IMR-90 (cell line): Measurements from ENCODE around the gene FBXL4. TPM values are rescaled to one million over a fixed set of nuclear protein-coding genes. Genes with fewer than 3 reads are reported as not detected.

Experiments used
- ATAC-seq: fragments of 200-7000 bp; cut with Tn5 transposase; 2 replicates; pipeline ENCODE4 v1.9.1; 2020; ENCODE audit warnings: low read depth, mild to moderate bottlenecking, moderate library complexity
- BruUV-seq: library from RNA; stranded (reverse); fragments of 400-500 nt; replicated peaks from 2 replicates; lab custom pipeline; 2021; lab: Mats Ljungman, UMichigan
- CTCF ChIA-PET: fragments of 300-600 bp; formaldehyde crosslinking; extraction: SDS; loops from one replicate; lab custom pipeline; 2021; ENCODE audit warnings: antibody characterized with exemption; lab: Yijun Ruan, JAX
- POLR2A ChIA-PET: fragments of 300-600 bp; sonication (Branson Sonifier 250); formaldehyde crosslinking; loops from one replicate; lab custom pipeline; 2022; ENCODE audit warnings: antibody characterized with exemption; ENCODE audit not compliant: unreplicated experiment; lab: Charles Lee
- DNase-seq: peaks from one replicate; pipeline ENCODE4 v3.0.0; 2013
- H2AFZ ChIP-seq: replicated peaks from 2 replicates; pipeline ENCODE3; 2013; ENCODE audit warnings: low read length, mild to moderate bottlenecking; ENCODE audit not compliant: poor library complexity
- H2AK5ac ChIP-seq: 2 replicates; pipeline ENCODE4 v1.6.1; 2013; ENCODE audit warnings: low read depth, low read length, inconsistent platforms
- H2AK9ac ChIP-seq: replicated peaks from 2 replicates; pipeline ENCODE3; 2013; ENCODE audit warnings: mild to moderate bottlenecking, low read depth, low read length, moderate library complexity; ENCODE audit not compliant: poor library complexity
- H2BK120ac ChIP-seq: 2 replicates; pipeline ENCODE4 v1.6.1; 2013; ENCODE audit warnings: low read depth, low read length, inconsistent platforms
- H2BK15ac ChIP-seq: 3 replicates; pipeline ENCODE4 v1.6.1; 2013; ENCODE audit warnings: low read depth, low read length, inconsistent platforms
- H2BK20ac ChIP-seq: 2 replicates; pipeline ENCODE4 v1.6.1; 2013; ENCODE audit warnings: low read depth, mild to moderate bottlenecking, inconsistent platforms, low read length, moderate library complexity
- H2BK5ac ChIP-seq: 2 replicates; pipeline ENCODE4 v1.6.1; 2013; ENCODE audit warnings: mild to moderate bottlenecking, low read depth, low read length, inconsistent platforms; ENCODE audit not compliant: poor library complexity, severe bottlenecking
- H3K14ac ChIP-seq: replicated peaks from 2 replicates; pipeline ENCODE4 v1.6.1; 2013; ENCODE audit warnings: low read depth, low read length, inconsistent platforms
- H3K18ac ChIP-seq: 2 replicates; pipeline ENCODE4 v1.6.1; 2013; ENCODE audit warnings: low read depth, low read length, control low read depth
- H3K23ac ChIP-seq: 2 replicates; pipeline ENCODE4 v1.6.1; 2013; ENCODE audit warnings: low read depth, low read length, inconsistent platforms
- H3K27ac ChIP-seq: 2 replicates; pipeline ENCODE4 v1.5.1; 2013; ENCODE audit warnings: mild to moderate bottlenecking, control low read depth, low read length; ENCODE audit not compliant: insufficient read depth
- H3K27me3 ChIP-seq: 2 replicates; pipeline ENCODE4 v1.6.1; 2013; ENCODE audit warnings: low read length; ENCODE audit not compliant: control insufficient read depth, insufficient read depth
- H3K36me3 ChIP-seq: 2 replicates; pipeline ENCODE4 v1.6.1; 2013; ENCODE audit warnings: low read length, mixed read lengths; ENCODE audit not compliant: control insufficient read depth, insufficient read depth
- H3K4ac ChIP-seq: 2 replicates; pipeline ENCODE4 v1.6.1; 2013; ENCODE audit warnings: low read depth, low read length, inconsistent platforms
- H3K4me1 ChIP-seq: 2 replicates; pipeline ENCODE4 v1.6.1; 2013; ENCODE audit warnings: low read length, mixed read lengths; ENCODE audit not compliant: control insufficient read depth, insufficient read depth
- H3K4me2 ChIP-seq: 2 replicates; pipeline ENCODE4 v1.6.1; 2013; ENCODE audit warnings: low read depth, mild to moderate bottlenecking, control low read depth, low read length, moderate library complexity
- H3K4me3 ChIP-seq: 2 replicates; pipeline ENCODE4 v1.5.1; 2013; ENCODE audit warnings: low read depth, mild to moderate bottlenecking, control low read depth, low read length, moderate library complexity; ENCODE audit not compliant: insufficient read depth
- H3K56ac ChIP-seq: 2 replicates; pipeline ENCODE4 v1.6.1; 2013; ENCODE audit warnings: low read length, inconsistent platforms; ENCODE audit not compliant: insufficient read depth; ENCODE audit errors: extremely low read depth
- H3K79me1 ChIP-seq, 2 experiments: 2 replicates each; pipeline ENCODE4 v1.6.1; 2013; ENCODE audit warnings: low read length in 2 of 2, inconsistent platforms in 1 of 2, low read depth in 1 of 2
- H3K9ac ChIP-seq: 2 replicates; pipeline ENCODE4 v1.6.1; 2013; ENCODE audit warnings: low read depth, low read length, control low read depth
- H3K9me1 ChIP-seq: 2 replicates; pipeline ENCODE4 v1.6.1; 2013; ENCODE audit warnings: low read length, inconsistent platforms; ENCODE audit not compliant: insufficient read depth
- H3K9me3 ChIP-seq: 2 replicates; pipeline ENCODE4 v1.6.1; 2013; ENCODE audit warnings: low read length; ENCODE audit not compliant: control insufficient read depth, insufficient read depth
- H4K20me1 ChIP-seq: 2 replicates; pipeline ENCODE4 v1.6.1; 2013; ENCODE audit warnings: low read length, inconsistent platforms; ENCODE audit not compliant: insufficient read depth
- H4K5ac ChIP-seq: 2 replicates; pipeline ENCODE4 v1.6.1; 2013; ENCODE audit warnings: mild to moderate bottlenecking, low read depth, low read length, control low read depth
- H4K8ac ChIP-seq, 2 experiments: 2 replicates each; pipeline ENCODE4 v1.6.1; 2013; ENCODE audit warnings: low read depth in 2 of 2, low read length in 2 of 2, control low read depth in 1 of 2, inconsistent platforms in 1 of 2
- H4K91ac ChIP-seq: 2 replicates; pipeline ENCODE4 v1.6.1; 2013; ENCODE audit warnings: low read depth, low read length, inconsistent platforms; ENCODE audit not compliant: insufficient read depth
- BHLHE40 ChIP-seq: fragments of 150-350 bp; IDR thresholded peaks from 2 replicates; pipeline ENCODE4 v1.6.1; 2016; ENCODE audit warnings: mild to moderate bottlenecking, low read depth, low read length
- CEBPB ChIP-seq: IDR thresholded peaks from 2 replicates; pipeline ENCODE4 v1.6.1; 2012; ENCODE audit warnings: low read depth, low read length, improper control_type of control experiment
- CHD1 ChIP-seq: IDR thresholded peaks from 2 replicates; pipeline ENCODE4 v1.6.1; 2012; ENCODE audit warnings: low read depth, low read length, improper control_type of control experiment
- CTCF ChIP-seq: conservative IDR thresholded peaks from 2 replicates; pipeline ENCODE4 v1.5.1; 2012; ENCODE audit warnings: mild to moderate bottlenecking, low read depth, low read length, improper control_type of control experiment
- ELK1 ChIP-seq: fragments of 150-350 bp; IDR thresholded peaks from 2 replicates; pipeline ENCODE4 v1.6.1; 2016; ENCODE audit warnings: low read depth, mild to moderate bottlenecking, low read length, moderate library complexity, borderline replicate concordance
- FOS ChIP-seq: fragments of 150-350 bp; IDR thresholded peaks from 2 replicates; pipeline ENCODE4 v1.6.1; 2016; ENCODE audit warnings: low read depth, low read length
- MAFK ChIP-seq: IDR thresholded peaks from 2 replicates; pipeline ENCODE4 v1.6.1; 2012; ENCODE audit warnings: low read depth, low read length, improper control_type of control experiment
- MAZ ChIP-seq: IDR thresholded peaks from 2 replicates; pipeline ENCODE4 v1.6.1; 2012; ENCODE audit warnings: low read depth, mild to moderate bottlenecking, low read length, improper control_type of control experiment, moderate library complexity, borderline replicate concordance
- MXI1 ChIP-seq: IDR thresholded peaks from 2 replicates; pipeline ENCODE4 v1.6.1; 2012; ENCODE audit warnings: low read depth, mild to moderate bottlenecking, low read length, moderate library complexity, borderline replicate concordance
- NFE2L2 ChIP-seq: fragments of 150-350 bp; IDR thresholded peaks from 2 replicates; pipeline ENCODE4 v1.6.1; 2016; ENCODE audit warnings: low read depth, mild to moderate bottlenecking, low read length
- POLR2A ChIP-seq: IDR thresholded peaks from 2 replicates; pipeline ENCODE4 v1.6.1; 2012; ENCODE audit warnings: mild to moderate bottlenecking, low read depth, low read length
- RAD21 ChIP-seq: IDR thresholded peaks from 2 replicates; pipeline ENCODE4 v1.6.1; 2012; ENCODE audit warnings: low read length, improper control_type of control experiment
- RCOR1 ChIP-seq: IDR thresholded peaks from 2 replicates; pipeline ENCODE4 v1.6.1; 2012; ENCODE audit warnings: mild to moderate bottlenecking, low read length, improper control_type of control experiment; ENCODE audit not compliant: insufficient replicate concordance
- RFX5 ChIP-seq: IDR thresholded peaks from 2 replicates; pipeline ENCODE4 v1.8.0; 2012; ENCODE audit warnings: low read depth, mild to moderate bottlenecking, low read length, moderate library complexity
- SMC3 ChIP-seq: fragments of 150-350 bp; IDR thresholded peaks from 2 replicates; pipeline ENCODE4 v1.6.1; 2016; ENCODE audit warnings: low read depth, mild to moderate bottlenecking, antibody characterized with exemption, low read length, moderate library complexity
- WGBS, 2 experiments: methylation state at CpG; one replicate each; pipeline versions ENCODE4 v1.1.5 to v1.1.7; 2013; ENCODE audit warnings: missing lambda C conversion rate in 2 of 2; ENCODE audit not compliant: insufficient read length in 1 of 2; ENCODE audit errors: extremely low coverage in 2 of 2; 5-methylcytosine and 5-hydroxymethylcytosine counted together
- dilution Hi-C: fragments of 300-500 bp; cut with HindIII; formaldehyde crosslinking; loops from one replicate; pipeline ENCODE4 v1.14.3; 2018; ENCODE audit warnings: low sequenced_read_pairs; ENCODE audit not compliant: unreplicated experiment
- in situ Hi-C: fragments of 300-500 bp; cut with MboI; formaldehyde crosslinking; loops from 3 replicates; pipeline ENCODE4 v1.14.3; 2019; ENCODE audit warnings: low sequenced_read_pairs, inconsistent platforms, mixed read lengths
- intact Hi-C: fragments of 100-400 bp; cut with micrococcal nuclease; formaldehyde crosslinking; loops from 2 replicates; pipeline ENCODE4 v1.10.0; 2022
- polyA plus RNA-seq, 3 experiments: library from polyadenylated mRNA; depleted of rRNA; stranded (reverse); fragments of >200 nt; gene quantifications; 2 replicates each; pipeline ENCODE4 v1.2.3, GENCODE V29; 2012; ENCODE audit warnings: low replicate concordance in 1 of 3
- total RNA-seq: library from RNA; depleted of rRNA; stranded (reverse); fragments of >200 nt; gene quantifications from 2 replicates; pipeline ENCODE4 v1.2.3, GENCODE V29; 2012
- TF ChIP-seq, protein P1 (sequence below): fragments of 150-350 bp; IDR thresholded peaks from 2 replicates; pipeline ENCODE4 v1.6.1; 2017; ENCODE audit warnings: mild to moderate bottlenecking, antibody characterized with exemption, low read length, low read depth

FBXL4 gene
- total and polyA plus RNA-seq, 2 of the 4 experiments (the other 2 are of a cell fraction): 7.8 to 17.6 TPM

GRCh38 chr6:98992535-98992934, 44.8 kb upstream of the FBXL4 start:
- POLR2A ChIA-PET: no interaction called here
- H3K23ac ChIP-seq: no peak overlapping the region

More at GRCh38 chr6:98992535-98992934, 44.8 kb upstream of the FBXL4 start:
- no peaks in the 10 kb centered on the region for H3K9me1 ChIP-seq
- H3K27ac ChIP-seq: no peak overlapping the region
- no peak overlapping the region for H2BK5ac ChIP-seq
- H3K4me1 ChIP-seq: no peaks in the 10 kb centered on the region
- ATAC-seq (no peak), DNase-seq (no peak)
- no peak overlapping the region for H2AK5ac ChIP-seq
- WGBS, 2 experiments: no CpG with 5 or more reads among the region's 1 CpG
- H4K5ac ChIP-seq: no peak overlapping the region
- dilution Hi-C loops: no loop called here
- no peak overlapping the region for H3K4me2 ChIP-seq
- no peaks in the 10 kb centered on the region for H3K27me3 ChIP-seq
- in situ Hi-C loops: no loop called here
- H3K14ac ChIP-seq: no peak overlapping the region
- no peak overlapping the region for H2BK15ac ChIP-seq
- no peak overlapping the region for H3K9ac ChIP-seq
- CTCF ChIA-PET: no interaction called here
- H2BK20ac ChIP-seq: no peak overlapping the region
- H2BK120ac ChIP-seq: no peak overlapping the region
- TF ChIP-seq MAFK: no peak
- TF ChIP-seq RFX5: no peak
- TF ChIP-seq BHLHE40: no peak
- TF ChIP-seq CEBPB: no peak
- no peak for TF ChIP-seq NFE2L2
- no peak for TF ChIP-seq MXI1
- TF ChIP-seq, protein P1, sequence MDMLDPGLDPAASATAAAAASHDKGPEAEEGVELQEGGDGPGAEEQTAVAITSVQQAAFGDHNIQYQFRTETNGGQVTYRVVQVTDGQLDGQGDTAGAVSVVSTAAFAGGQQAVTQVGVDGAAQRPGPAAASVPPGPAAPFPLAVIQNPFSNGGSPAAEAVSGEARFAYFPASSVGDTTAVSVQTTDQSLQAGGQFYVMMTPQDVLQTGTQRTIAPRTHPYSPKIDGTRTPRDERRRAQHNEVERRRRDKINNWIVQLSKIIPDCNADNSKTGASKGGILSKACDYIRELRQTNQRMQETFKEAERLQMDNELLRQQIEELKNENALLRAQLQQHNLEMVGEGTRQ: no peak
- TF ChIP-seq SMC3: no peak
- TF ChIP-seq MAZ: no peak
- TF ChIP-seq FOS: no peak
- TF ChIP-seq ELK1: no peak
- TF ChIP-seq POLR2A: no peak
- no peak for TF ChIP-seq CHD1
- no peak for TF ChIP-seq CTCF
- TF ChIP-seq RAD21: no peak
- no peak for TF ChIP-seq RCOR1
- no peak overlapping the region for H2AK9ac ChIP-seq
- no peak overlapping the region for H3K18ac ChIP-seq
- no peak overlapping the region for H3K4me3 ChIP-seq
- intact Hi-C loops: no loop called here
- BruUV-seq: no TSS peak
- no peaks in the 10 kb centered on the region for H3K9me3 ChIP-seq
- no peak overlapping the region for H4K8ac ChIP-seq
- H4K91ac ChIP-seq: no peak overlapping the region
- H3K56ac ChIP-seq: no peak overlapping the region
- no peaks in the 10 kb centered on the region for H3K36me3 ChIP-seq
- no peak overlapping the region for H2AFZ ChIP-seq
- no peaks in the 10 kb centered on the region for H4K20me1 ChIP-seq
- H3K4ac ChIP-seq: no peak overlapping the region
- H3K79me1 ChIP-seq: no peaks in the 10 kb centered on the region
